Stimulated activated CD4-positive, alpha-beta T cell treated with anti-CD3 and anti-CD28 coated beads, Interleukin-2, amount 100 ng/mL, for 4 hours (primary cell): ENCODE results near the gene DVL3.
A peak's percentile ranks its signal among the peaks of the same experiment; 100 is the strongest.
"Not testable (repeated sequence)": the region's sequence is repeated elsewhere in the genome, so short reads cannot be mapped to it uniquely, and the experiment has no call there.

ENCODE experiments used
- DNase-seq: peaks from one replicate; pipeline ENCODE4 v3.0.0-alpha.2; 2020; ENCODE audit warnings: low read depth

Gene DVL3

DNA sequence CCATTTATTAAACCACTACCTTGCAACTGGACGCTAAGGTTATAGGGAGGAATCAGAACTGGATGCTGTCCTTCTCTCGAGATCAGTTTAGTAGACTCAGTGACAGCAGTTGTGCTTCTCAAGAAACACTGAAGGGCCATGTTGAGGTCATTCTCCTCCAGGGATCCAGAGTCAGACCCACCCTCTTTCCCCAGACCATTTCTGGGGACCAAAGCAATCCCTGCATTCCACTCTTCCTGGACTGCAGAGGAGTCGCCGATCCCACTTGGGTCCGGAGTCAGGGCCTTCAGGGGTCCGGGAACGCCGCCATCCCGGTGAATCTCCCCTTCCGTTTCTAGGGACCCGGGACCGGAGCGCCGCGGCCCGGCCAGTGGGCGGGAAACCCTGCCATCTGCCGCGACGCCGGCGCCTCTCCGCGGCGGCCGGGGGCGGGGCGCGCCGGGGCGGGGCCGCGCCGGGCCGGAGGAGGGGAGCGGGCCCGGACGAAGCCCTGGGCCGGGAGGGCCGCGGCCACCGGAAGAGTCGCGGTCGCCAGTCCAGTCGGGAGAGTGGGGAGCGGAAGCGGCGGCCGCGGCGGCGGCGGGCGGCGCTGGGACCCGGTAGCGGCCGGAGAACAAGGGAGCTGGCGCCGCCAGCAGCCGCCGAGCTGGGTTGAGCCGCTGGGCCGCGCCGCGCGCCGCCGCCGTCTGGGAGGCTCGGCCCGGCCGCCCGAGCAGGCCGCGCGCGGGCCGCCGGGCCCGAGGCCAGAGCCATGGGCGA, at the start of gene DVL3:
DVL3 (plus strand) TSS at position 493 of the 759 bp plus-strand sequence; CDS start at position 752, 259 bp downstream.
- no peak for DNase-seq

DNA sequence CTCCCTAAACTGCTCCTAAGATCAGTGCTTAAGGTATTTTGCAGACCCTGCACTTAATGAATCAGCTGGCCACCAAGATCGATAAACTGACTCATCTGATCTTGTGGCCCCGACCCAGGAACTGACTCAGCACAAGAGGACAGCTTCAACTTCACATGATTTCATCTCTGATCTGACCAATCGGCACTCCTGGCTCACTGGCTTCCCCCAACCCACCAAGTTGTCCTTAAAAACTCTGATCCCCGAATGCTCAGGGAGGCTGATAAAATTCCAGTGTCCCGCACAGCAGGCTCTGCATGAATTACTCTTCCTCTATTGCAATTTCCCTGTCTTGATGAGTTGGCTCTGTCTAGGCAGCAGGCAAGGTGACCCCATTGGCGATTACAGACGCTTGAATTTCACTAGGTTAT, 44.9 kb upstream of the DVL3 start:
- no peak for DNase-seq

DNA sequence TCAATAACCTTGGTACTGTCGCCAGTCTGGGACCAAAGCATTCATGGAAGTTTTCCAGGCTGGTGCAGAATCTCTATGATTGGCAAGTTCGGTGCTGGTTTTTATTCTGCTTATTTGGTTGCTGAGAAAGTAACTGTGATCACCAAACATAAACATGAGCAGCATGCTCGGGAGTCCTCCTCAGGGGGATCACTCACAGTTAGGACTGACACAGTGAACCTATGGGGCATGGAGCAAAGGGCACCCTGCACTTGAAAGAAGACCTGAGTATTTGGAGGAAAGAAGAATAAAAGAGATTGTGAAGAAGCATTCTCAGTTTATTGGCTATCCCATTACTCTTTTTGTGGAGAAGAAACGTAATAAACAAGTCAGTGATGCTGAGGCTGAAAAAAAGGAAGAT, 39.2 kb upstream of the DVL3 start:
- DNase-seq, result no peak

DNA sequence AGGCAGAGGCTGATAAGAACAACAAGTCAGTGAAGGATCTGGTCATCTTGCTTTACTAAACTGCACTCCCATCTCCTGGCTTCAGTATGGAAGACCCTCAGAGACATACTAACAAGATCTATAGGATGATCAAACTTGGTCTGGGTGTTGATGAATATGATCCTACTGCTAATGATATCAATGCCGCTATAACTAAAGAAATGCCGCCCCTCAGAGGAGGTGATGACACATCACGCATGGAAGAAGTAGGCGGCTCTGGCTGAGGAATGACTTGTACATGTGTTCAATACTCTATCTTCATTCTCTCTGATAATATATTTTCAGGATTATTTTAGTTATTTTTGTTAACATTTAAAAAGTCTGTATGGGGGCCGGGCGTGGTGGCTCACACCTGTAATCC, 37.5 kb upstream of the DVL3 start:
- DNase-seq, result no peak

DNA sequence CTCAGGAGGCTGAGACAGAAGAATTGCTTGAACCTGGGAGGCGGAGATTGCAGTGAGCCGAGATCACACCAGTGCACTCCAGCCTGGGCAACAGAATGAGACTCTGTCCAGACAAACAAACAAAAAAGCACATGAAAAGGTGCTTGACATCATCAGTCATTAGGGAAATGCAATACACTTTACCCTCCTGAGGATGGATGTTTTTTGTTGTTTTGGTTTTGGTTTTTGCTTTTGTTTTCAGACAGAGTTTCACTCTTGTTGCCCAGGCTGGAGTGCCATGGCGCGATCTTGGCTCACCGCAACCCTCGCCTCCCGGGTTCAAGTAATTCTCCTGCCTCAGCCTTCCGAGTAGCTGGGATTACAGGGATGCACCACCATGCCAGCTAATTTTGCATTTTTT, 34.1 kb upstream of the DVL3 start:
- not testable (repeated sequence) for DNase-seq

DNA sequence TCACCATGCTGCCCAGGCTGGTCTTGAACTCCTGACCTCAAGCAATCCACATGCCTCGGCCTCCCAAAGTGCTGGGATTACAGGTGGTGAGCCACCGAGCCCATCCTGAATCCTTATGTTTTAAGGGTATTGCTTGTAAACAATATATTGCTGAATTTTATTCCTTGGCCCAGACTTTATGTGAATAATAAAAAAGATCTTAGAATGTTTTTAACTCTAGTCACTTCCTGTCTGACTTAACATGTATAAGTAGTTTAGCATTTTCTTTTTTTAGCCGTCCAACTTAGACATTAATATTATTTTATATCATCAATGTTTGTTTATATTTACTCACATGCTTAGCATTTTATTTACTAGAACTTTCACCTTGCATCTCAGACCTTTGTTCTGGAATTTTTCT, 29.2 kb upstream of the DVL3 start:
- DNase-seq, result no peak

DNA sequence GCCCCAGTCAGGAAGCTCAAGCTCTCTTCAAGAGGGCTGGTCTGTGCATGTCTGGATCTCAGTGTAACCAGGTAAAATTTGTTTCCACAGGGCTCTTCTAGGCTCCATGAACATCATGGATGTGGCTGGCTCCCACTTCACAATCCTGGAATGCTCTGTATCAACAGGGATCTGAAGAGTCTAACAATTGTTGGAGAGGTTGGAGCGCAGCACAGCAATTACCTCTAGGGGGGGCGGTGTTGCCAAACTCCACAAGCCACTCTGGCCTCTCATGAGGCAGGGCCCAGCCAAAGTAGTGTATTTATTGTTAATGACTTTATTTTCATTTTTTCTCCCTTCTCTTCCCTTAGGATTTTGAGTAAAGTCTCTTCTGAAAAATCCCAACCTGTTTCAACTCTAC, 26.2 kb upstream of the DVL3 start:
- DNase-seq, result no peak

DNA sequence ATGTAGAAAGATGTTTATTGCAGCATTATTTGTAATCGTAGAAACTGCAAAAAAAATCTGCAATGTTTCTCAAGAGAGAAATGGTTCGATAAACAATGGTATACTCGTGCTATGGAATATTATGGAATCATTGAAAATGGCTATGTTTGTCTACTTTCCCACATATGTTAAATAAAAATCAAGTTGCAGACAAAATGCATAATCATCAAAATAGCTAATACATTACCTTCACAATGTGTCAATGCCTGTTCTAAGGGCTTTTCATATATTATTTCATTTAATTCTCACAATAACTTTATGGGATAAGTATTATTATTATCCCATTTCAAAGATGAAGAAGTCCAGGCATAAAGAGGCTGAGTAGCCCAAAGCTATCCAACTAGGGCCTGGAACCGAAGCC, 22.2 kb upstream of the DVL3 start:
- DNase-seq, result no peak

DNA sequence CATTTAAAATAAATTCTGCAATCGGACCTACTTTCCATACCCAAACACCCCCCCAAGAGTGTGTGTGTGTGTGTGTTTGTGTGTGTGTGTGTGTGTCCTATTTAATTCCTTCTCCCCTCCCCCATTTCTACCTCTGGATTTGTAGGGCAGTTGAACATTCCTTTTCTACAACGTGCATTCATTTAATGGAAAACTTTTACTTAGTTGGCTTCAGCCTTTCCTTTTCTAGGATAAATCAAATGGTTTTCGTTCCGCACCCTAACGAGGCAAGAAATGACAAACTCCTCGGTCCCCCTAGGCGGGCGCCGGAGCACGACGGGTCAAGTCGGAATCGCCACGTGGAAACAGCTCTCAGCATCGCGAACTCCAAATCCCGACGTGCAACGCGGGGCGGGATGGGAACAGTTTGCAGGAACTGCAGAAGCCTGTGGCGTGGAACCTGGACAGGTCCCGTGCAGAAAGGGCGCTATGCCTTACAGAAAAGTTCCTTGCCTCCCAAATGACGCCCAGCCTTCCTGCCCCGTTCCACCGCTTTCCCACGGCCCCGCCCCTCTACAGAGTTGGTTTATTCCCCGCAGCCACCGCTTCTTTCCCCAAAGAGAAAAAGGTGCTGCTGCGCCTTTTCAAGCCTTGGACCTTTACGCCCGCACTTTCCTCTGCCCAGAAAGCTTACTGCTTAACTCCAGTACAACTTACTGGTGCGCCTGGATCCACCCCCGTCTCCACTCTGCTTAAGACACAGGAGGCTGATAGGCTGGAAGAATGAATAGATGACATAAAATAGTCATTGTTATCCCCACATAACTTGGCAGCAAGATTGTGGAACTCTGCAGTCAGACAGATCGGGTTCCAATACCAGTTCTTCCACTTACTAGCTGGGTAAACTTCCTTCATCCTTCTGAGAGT, 21.1 kb upstream of the DVL3 start:
- no peak for DNase-seq

DNA sequence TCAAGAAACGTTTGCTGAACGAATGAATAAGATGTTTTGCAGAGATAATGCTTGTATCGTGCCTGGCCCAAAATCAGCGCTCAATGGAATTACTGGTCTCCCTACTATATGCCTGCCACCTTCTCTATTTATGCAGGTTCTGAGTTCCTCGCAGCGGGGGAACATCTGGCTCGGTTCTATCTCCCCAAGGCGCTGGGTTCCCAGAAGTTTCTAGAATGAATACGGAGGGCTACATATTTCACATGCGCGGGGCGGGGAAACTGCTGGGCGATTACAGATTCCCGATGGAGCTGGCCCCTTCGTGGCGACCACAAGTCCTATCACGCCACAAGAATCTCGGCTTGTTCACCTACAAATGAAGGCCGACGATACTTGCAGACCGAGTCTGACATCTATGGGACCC, 20.4 kb upstream of the DVL3 start:
- DNase-seq, result no peak

DNA sequence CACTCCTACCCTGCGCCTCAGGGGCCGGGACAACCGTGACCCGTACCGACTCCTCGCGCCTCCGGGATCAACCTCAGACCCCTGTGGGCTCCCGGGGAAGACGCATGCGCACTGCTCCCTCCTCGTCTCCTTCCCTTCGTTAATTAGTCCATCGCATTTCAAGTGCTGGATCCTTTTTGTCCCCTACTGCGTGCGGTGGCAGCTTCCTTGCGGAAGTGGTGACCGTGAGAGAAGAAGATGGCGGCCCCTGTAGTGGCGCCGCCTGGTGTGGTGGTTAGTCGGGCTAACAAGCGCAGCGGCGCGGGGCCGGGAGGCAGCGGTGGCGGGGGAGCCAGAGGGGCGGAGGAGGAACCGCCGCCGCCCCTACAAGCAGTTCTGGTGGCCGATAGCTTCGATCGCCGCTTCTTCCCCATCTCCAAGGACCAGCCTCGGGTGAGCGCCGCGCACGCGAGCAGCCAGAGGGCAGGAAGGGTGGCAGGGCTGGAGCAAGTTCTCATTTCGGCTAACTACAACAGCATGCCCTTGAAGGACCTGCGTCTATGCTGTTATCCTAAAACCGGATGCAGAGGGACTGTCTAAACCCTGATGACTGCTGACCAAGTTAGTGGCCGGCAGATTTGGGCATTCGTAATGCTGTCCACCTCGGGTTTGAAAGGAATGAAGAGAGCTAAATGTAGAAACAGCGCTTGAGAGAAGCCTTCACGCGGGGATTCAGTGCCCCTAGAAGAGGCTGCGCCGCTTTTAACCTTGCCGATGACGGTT, 19.8 kb upstream of the DVL3 start, which contains the start of gene EIF2B5:
EIF2B5 (plus strand) TSS at position 210 of the 762 bp plus-strand sequence; CDS start at position 238, 28 bp downstream.
- DNase-seq, result peak; percentile 79

DNA sequence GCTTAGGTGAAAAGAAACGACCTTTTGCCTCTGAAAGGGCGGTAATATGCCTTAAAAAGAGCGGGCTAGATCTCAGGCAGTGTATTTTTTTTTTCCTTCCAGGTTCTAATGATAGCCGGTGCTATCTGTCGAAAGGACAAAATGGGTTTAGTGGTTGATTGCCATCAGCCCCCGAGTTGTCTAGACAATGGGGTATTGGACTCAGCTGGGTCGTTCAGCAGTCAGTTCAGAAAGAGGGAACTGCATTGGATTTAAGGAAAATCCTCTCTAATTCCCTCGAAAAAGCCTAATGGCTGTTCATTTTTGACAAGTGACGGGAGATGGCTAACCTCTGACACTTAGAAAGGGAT, 19.3 kb upstream of the DVL3 start:
- DNase-seq, result no peak

DNA sequence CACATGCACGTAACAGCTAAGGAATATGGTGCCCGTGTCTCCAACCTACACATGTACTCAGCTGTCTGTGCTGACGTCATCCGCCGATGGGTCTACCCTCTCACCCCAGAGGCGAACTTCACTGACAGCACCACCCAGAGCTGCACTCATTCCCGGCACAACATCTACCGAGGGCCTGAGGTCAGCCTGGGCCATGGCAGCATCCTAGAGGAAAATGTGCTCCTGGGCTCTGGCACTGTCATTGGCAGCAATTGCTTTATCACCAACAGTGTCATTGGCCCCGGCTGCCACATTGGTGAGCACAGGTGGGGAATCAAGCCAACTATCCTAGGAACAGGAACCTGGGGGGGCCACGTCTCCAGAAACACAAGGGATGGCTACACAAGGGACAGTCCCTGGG, 14.7 kb upstream of the DVL3 start:
- DNase-seq, result no peak

DNA sequence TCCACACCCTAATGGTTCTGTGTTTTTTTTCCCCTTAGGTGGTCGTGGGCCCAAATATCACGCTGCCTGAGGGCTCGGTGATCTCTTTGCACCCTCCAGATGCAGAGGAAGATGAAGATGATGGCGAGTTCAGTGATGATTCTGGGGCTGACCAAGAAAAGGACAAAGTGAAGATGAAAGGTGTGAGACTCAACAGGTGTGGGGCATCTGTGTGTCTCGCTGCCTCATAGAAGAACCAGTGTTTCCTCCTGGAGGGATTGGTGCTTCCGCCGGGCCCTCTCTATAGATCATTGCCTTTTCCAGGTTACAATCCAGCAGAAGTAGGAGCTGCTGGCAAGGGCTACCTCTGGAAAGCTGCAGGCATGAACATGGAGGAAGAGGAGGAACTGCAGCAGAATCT, 13.0 kb upstream of the DVL3 start:
- DNase-seq, result no peak

DNA sequence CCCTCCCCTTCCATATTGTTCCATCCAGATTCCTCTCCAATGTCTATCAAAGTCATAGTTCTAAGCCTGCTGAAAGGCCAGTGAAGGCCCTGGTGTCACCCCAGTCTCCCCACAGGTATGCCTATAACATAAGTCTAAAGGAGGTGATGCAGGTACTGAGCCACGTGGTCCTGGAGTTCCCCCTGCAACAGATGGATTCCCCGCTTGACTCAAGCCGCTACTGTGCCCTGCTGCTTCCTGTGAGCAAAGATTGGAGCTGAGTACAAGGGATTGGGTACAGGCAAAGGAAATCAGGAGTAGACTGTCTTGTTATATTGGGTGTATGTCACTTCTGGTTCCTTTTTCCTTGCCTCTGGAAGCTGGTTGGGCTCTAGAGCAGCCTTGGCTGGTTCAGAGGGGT, 11.8 kb upstream of the DVL3 start:
- DNase-seq, result no peak

DNA sequence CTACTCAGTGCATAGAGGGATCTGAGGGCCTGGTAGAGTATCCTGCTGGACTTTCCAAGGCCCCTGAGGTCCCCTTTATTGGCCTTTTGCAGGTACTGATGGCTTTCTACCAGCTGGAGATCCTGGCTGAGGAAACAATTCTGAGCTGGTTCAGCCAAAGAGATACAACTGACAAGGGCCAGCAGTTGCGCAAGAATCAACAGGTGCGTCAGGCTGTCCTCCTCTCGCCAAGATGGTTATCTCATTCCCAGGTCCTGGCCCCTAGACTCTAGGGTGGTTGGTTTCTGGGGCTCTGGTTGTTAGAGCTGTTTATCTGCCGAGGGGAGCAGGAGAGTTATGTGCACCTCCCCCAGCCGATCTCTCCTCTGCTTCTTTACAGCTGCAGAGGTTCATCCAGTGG, 10.7 kb upstream of the DVL3 start:
- no peak for DNase-seq

DNA sequence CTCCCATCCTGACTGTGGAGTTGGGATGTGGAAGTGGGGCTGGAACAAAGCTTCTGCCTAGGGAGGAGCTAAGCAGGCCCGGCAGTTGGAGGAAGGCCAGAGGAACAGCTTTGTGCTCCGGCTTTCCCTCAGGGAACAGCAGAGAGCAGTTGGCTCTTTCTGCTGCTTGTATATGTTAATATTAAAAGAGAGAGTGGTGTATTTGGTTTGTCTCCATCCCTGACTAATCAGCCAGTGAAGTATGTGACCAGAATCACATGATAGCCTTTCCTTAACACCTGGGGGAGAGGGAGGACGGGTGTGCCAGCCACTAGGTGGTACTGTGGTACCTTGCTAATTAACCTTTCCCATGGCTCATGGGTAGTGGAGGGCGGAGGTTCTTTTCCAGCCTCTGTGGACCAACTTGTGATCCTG, 10.1 kb upstream of the DVL3 start:
- no peak for DNase-seq

DNA sequence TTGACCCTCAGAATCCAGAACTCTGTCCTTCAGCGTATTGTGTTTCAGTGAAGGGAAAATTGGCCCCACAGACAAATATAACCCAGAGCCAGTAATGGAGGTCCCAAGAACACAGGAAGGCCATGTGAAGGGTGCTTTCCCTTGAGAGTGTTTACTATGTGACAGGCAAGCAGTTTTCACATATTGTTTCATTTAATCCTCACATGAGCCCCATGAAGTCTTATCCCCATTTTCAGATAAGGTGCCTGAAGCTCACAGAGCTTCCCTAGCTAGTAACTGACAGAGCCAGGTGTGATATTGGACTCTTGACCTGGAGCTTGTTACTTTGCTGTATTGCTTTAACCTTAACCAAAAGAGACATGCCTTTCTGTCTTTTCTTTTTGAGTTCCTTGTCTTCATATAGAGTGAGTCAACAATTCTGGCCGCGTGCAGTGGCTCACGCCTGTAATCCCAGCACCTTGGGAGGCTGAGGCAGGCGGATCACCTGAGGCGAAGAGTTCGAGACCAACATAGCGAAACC, 9.4 kb upstream of the DVL3 start:
- no peak for DNase-seq

DNA sequence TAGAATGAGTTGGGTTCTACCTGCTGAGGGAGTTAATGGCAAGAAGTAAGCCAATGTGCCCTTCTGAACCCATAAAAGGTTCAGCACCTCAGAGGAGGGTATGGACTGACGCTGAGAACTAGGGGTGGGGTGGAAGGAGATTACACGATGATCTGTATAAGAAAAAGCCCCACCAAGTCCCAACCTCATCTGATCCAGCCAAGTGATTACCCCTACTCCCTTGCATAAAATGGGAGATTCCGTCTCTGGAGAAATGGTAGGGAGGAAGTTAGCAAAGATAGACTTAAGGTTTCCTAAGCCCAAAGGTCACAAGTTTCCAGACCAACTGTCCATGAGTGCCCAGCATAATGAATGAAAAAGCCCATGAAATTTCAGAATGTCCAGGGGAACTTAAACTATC, 7.1 kb upstream of the DVL3 start:
- DNase-seq, result no peak

DNA sequence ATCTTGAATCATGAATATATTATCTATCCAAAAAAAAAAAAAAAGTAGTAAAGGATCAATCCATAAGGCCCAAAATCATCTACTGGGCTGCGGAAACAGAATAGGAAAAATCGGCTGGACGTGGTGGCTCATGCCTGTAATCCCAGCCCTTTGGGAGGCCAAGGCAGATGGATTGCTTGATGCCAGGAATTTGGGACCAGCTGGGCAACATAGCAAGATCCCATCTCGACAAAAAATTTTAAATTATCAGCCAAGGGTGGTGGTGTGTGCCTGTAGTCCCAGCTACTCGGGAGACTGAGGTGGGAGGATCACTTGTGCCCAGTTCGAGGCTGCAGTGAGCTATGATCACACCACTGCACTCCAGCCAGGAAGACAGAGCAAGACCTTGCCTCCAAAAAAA, 6.1 kb upstream of the DVL3 start:
- no peak for DNase-seq

DNA sequence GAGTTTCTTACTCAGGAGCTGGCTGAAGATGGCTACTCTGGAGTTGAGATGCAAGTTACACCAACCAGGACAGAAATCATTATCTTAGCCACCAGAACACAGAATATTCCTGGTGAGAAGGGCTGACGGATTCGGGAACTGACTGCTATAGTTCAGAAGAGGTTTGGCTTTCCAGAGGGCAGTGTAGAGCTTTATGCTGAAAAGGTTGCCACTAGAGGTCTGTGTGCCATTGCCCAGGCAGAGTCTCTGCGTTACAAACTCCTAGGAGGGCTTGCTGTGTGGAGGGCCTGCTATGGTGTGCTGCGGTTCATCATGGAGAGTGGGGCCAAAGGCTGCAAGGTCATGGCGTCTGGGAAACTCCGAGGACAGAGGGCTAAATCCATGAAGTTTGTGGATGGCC, 5.4 kb upstream of the DVL3 start:
- not testable (repeated sequence) for DNase-seq
